GM23248 (cell line): ENCODE results near the gene GLIPR2. TPM values are rescaled to one million over a fixed set of nuclear protein-coding genes. Genes with fewer than 3 reads are reported as not detected.

Experiments used
- DNase-seq: peaks from one replicate; pipeline ENCODE4 v3.0.0-alpha.2; 2015
- H2AFZ ChIP-seq: fragments of 200-600 bp; sonication (generic); 2 replicates; pipeline ENCODE4 v1.6.1; 2016; ENCODE audit warnings: antibody characterized with exemption
- H3F3A ChIP-seq: fragments of 200-600 bp; sonication (generic); 2 replicates; pipeline ENCODE4 v1.6.1; 2016; ENCODE audit warnings: mild to moderate bottlenecking, antibody characterized with exemption, mixed run types; ENCODE audit not compliant: insufficient read depth
- H3K27ac ChIP-seq: fragments of 200-600 bp; sonication (generic); 2 replicates; pipeline ENCODE4 v1.5.1; 2016; ENCODE audit warnings: mild to moderate bottlenecking
- H3K27me3 ChIP-seq: fragments of 200-600 bp; sonication (generic); replicated peaks from 2 replicates; pipeline ENCODE4 v1.6.1; 2016; ENCODE audit warnings: mild to moderate bottlenecking; ENCODE audit not compliant: insufficient read depth
- H3K36me3 ChIP-seq: fragments of 200-600 bp; sonication (generic); 2 replicates; pipeline ENCODE4 v1.6.1; 2016; ENCODE audit warnings: low read depth, mild to moderate bottlenecking
- H3K4me1 ChIP-seq: fragments of 200-600 bp; sonication (generic); 2 replicates; pipeline ENCODE4 v1.6.1; 2016; ENCODE audit warnings: mild to moderate bottlenecking; ENCODE audit not compliant: insufficient read depth
- H3K4me2 ChIP-seq: fragments of 200-600 bp; sonication (generic); one replicate; pipeline ENCODE4 v1.6.1; 2016; ENCODE audit warnings: mild to moderate bottlenecking; ENCODE audit not compliant: unreplicated experiment
- H3K4me3 ChIP-seq: fragments of 200-600 bp; sonication (generic); 2 replicates; pipeline ENCODE4 v1.5.1; 2016; ENCODE audit warnings: mild to moderate bottlenecking
- H3K79me2 ChIP-seq: fragments of 200-600 bp; sonication (generic); 2 replicates; pipeline ENCODE4 v1.6.1; 2016; ENCODE audit warnings: mild to moderate bottlenecking; ENCODE audit not compliant: insufficient read depth
- H3K9ac ChIP-seq: fragments of 200-600 bp; sonication (generic); 2 replicates; pipeline ENCODE4 v1.6.1; 2016; ENCODE audit warnings: mild to moderate bottlenecking
- H3K9me2 ChIP-seq: fragments of 200-600 bp; sonication (generic); 2 replicates; pipeline ENCODE4 v1.6.1; 2016; ENCODE audit warnings: mixed run types, mild to moderate bottlenecking, moderate library complexity; ENCODE audit not compliant: insufficient read depth
- H3K9me3 ChIP-seq: fragments of 200-600 bp; sonication (generic); one replicate; pipeline ENCODE4 v1.6.1; 2017; ENCODE audit warnings: low read depth
- H4K20me1 ChIP-seq: fragments of 200-600 bp; sonication (generic); 2 replicates; pipeline ENCODE4 v1.6.0; 2016; ENCODE audit not compliant: insufficient read depth
- EZH2 ChIP-seq: fragments of 200-600 bp; sonication (generic); IDR thresholded peaks from 2 replicates; pipeline ENCODE4 v1.6.1; 2018; ENCODE audit warnings: antibody characterized with exemption, mild to moderate bottlenecking; ENCODE audit not compliant: insufficient read depth, poor library complexity, severe bottlenecking
- EZH2phosphoT487 ChIP-seq: fragments of 200-600 bp; sonication (generic); IDR thresholded peaks from 2 replicates; pipeline ENCODE4 v1.6.1; 2018; ENCODE audit warnings: antibody characterized with exemption, moderate library complexity, mild to moderate bottlenecking, low read depth; ENCODE audit not compliant: insufficient read depth
- WGBS, 2 experiments: methylation state at CpG; one replicate each; pipeline ENCODE4 v1.1.6; 2015 to 2017; ENCODE audit warnings: low lambda C conversion rate in 2 of 2, low coverage in 1 of 2; ENCODE audit errors: missing lambda C conversion rate in 2 of 2; 5-methylcytosine and 5-hydroxymethylcytosine counted together
- in situ Hi-C: fragments of 300-500 bp; cut with MboI; formaldehyde crosslinking; loops from 2 replicates; pipeline ENCODE4 v1.15.0; 2020
- polyA plus RNA-seq: library from polyadenylated mRNA; unstranded; fragments of >200 nt; fragmentation: Nextera tagmentation; extraction: Ambion mirVana; gene quantifications from 2 replicates; pipeline ENCODE4 v1.2.1, GENCODE V29; 2016
- total RNA-seq: library from RNA; depleted of rRNA; stranded (reverse); fragments of >200 nt; shearing (Covaris generic); gene quantifications from 2 replicates; pipeline ENCODE4 v1.2.3, GENCODE V29; 2014

GLIPR2 gene
- total and polyA plus RNA-seq, 2 experiments from 2014 or later: 27.5 to 47.5 TPM

DNA sequence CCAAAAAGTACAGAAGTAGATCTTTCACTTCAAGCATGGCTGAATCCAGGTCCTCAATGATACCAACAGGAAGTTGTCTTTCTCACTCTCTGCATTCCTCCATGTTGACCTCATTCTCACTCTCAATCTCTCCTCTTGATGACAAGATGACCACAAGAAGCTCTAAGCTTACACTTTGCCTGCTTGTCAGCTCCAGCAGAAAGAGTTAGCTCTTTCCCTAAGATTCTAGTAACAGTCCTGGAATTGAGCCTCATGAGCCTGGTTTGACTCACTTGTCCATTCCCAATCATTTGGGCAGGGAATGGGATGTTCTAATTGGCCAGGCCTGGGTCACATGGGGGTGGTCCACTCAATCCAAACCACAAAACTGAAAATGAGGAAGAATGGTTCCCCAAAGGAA is 50.9 kb downstream of the GLIPR2 start:
- peak; percentile 92 for DNase-seq
- H3K9ac ChIP-seq: no peak overlapping the region
- H4K20me1 ChIP-seq: peaks cover 8% of the 10 kb centered on the region
- in situ Hi-C loops: no loop called here
- H3K79me2 ChIP-seq: peaks cover 17% of the 10 kb centered on the region
- H3K4me3 ChIP-seq: no peak overlapping the region
- peak overlapping the region; percentile 32 for H3K27ac ChIP-seq
- no peaks in the 10 kb centered on the region for H3K27me3 ChIP-seq
- peak overlapping the region; percentile 8; the same call in 1 of the 2 replicates for H2AFZ ChIP-seq
- peaks cover 24% of the 10 kb centered on the region for H3K4me1 ChIP-seq
- no peak overlapping the region for H3K4me2 ChIP-seq
- no peaks in the 10 kb centered on the region for H3K9me3 ChIP-seq
- peaks cover 30% of the 10 kb centered on the region for H3F3A ChIP-seq
- H3K9me2 ChIP-seq: no peaks in the 10 kb centered on the region
- no peak for TF ChIP-seq EZH2phosphoT487
- TF ChIP-seq EZH2: no peak
- no peaks in the 10 kb centered on the region for H3K36me3 ChIP-seq

GRCh38 chr9:36188212-36188611 is 51.7 kb downstream of the GLIPR2 start:
- Histone ChIP-seq H3K9ac (no peak overlapping the region), H3K4me2 (no peak overlapping the region), H3K4me3 (no peak overlapping the region), H3K9me3 (no peaks in the 10 kb centered on the region), H3K27me3 (no peaks in the 10 kb centered on the region), H4K20me1 (peaks cover 16% of the 10 kb centered on the region), H3K36me3 (no peaks in the 10 kb centered on the region), H3F3A (peaks cover 35% of the 10 kb centered on the region), H3K79me2 (peaks cover 25% of the 10 kb centered on the region), H3K9me2 (no peaks in the 10 kb centered on the region), H2AFZ (0 out of 2 replicates have a peak overlapping the region, but pooled peaks have one; percentile 8), H3K27ac (peak overlapping the region; percentile 32; the same call in 1 of the 2 replicates), H3K4me1 (peaks cover 32% of the 10 kb centered on the region)
- TF ChIP-seq EZH2: no peak
- no peak for TF ChIP-seq EZH2phosphoT487
- no peak for DNase-seq
- in situ Hi-C loops: no loop called here
- WGBS, 2 experiments: 82 to 88% methylated on average over 5 of the region's 5 CpGs

- Histone ChIP-seq H3K4me1 (peaks cover 50% of the 10 kb centered on the region), H4K20me1 (peaks cover 21% of the 10 kb centered on the region), H3K27ac (peak overlapping the region; percentile 66), H3K79me2 (peaks cover 42% of the 10 kb centered on the region), H3K36me3 (no peaks in the 10 kb centered on the region), H3K9me2 (no peaks in the 10 kb centered on the region), H3K4me3 (peak overlapping the region; percentile 93), H3K9ac (peak overlapping the region; percentile 90), H2AFZ (peak overlapping the region; percentile 81), H3K4me2 (peak overlapping the region; percentile 99), H3K27me3 (no peaks in the 10 kb centered on the region), H3F3A (peaks cover 33% of the 10 kb centered on the region), H3K9me3 (no peaks in the 10 kb centered on the region)
- DNase-seq: peak; percentile 40
- in situ Hi-C loops: no loop called here
- TF ChIP-seq EZH2phosphoT487 (no peak), EZH2 (no peak)
- 3 to 4% methylated on average over 9 of the region's 9 CpGs for WGBS, 2 experiments
Measured at GRCh38 chr9:36189976-36190375, 53.4 kb downstream of the GLIPR2 start.

- no peaks in the 10 kb centered on the region for H3K9me2 ChIP-seq
- peak within 1 kb of the TSS; percentile 99 for H3K4me2 ChIP-seq
- peak within 1 kb of the TSS; percentile 90 for H3K9ac ChIP-seq
- DNase-seq: peak; percentile 99
- no peaks in the 10 kb centered on the region for H3K36me3 ChIP-seq
- H2AFZ ChIP-seq: peak within 1 kb of the TSS; percentile 81
- peak within 1 kb of the TSS; percentile 66 for H3K27ac ChIP-seq
- H3K79me2 ChIP-seq: peaks cover 49% of the 10 kb centered on the region
- H4K20me1 ChIP-seq: peaks cover 21% of the 10 kb centered on the region
- peaks cover 52% of the 10 kb centered on the region for H3K4me1 ChIP-seq
- 0 to 1% methylated on average over 66 to 67 of the region's 68 CpGs for WGBS, 2 experiments
- H3K4me3 ChIP-seq: peak within 1 kb of the TSS; percentile 93
- TF ChIP-seq EZH2: no peak
- in situ Hi-C loops: no loop called here
- peaks cover 30% of the 10 kb centered on the region for H3F3A ChIP-seq
- no peaks in the 10 kb centered on the region for H3K9me3 ChIP-seq
- no peaks in the 10 kb centered on the region for H3K27me3 ChIP-seq
Measured at GRCh38 chr9:36190388-36191289, 54.1 kb downstream of the GLIPR2 start, which contains the start of gene CLTA. CLTA (plus strand) TSS chr9:36190921; CDS start chr9:36191057, 136 bp downstream.
